AG09309 (cell line): ENCODE measurements around the gene CENPVL1.
"Not testable (repeated sequence)": the region's sequence is repeated elsewhere in the genome, so short reads cannot be mapped to it uniquely, and the experiment has no call there.

Experiments
- DNase-seq: peaks from one replicate; pipeline ENCODE4 v3.0.0-alpha.2; 2010; ENCODE audit warnings: low read depth
- H3K4me3 ChIP-seq: 2 replicates; pipeline ENCODE4 v1.5.1; 2011; ENCODE audit warnings: mild to moderate bottlenecking, low read depth, low read length, moderate library complexity; ENCODE audit not compliant: control insufficient read depth
- CTCF ChIP-seq: IDR thresholded peaks from 2 replicates; pipeline ENCODE4 v1.5.1; 2011; ENCODE audit warnings: mild to moderate bottlenecking, low read depth, low read length, inconsistent platforms; ENCODE audit not compliant: insufficient read depth, control insufficient read depth; ENCODE audit errors: missing control alignments

Gene CENPVL1

DNA sequence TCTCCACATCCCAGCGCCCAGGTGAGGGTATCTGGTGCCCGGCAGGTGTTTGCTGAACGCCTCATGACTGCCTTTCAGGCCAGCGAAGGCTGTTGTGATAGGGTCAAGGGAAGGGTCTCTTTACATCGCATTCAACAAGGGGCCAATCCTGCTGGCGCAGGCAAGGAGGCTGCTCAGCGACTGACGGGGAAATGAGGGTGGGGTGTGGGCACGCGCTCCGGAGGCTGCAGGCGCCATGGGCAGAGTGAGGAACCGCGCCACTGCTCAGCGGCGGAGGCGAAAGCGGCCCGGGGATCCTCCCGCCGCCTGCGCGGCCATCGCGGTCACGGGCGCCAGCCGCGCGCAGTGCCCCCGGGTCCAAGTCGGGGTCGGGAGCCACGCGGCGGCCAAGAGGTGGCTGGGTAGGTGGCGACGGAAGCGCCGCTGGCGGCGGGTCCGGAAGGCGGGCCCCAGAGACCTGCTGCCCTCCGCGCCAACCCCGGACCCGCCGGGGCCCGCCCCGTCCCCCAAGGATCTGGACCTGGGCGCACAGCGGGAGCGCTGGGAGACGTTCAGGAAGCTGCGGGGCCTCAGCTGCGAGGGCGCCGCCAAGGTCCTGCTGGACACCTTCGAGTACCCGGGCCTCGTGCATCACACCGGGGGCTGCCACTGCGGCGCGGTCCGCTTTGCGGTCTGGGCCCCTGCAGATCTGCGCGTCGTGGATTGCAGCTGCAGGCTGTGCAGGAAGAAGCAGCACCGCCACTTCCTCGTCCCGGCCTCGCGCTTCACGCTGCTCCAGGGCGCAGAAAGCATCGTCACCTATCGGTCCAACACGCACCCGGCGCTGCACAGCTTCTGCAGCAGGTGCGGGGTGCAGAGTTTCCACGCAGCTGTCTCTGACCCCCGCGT is at the start of gene CENPVL1:
Gene CENPVL1 (plus strand): TSS at position 236 of the 888 bp plus-strand sequence. CDS start 0 bp downstream, at position 236.
- not testable (repeated sequence) for H3K4me3 ChIP-seq, DNase-seq

GRCh38 chrX:51665981-51666380 is 44.3 kb upstream of the CENPVL1 start:
- DNase-seq, result no peak
- H3K4me3 ChIP-seq, result no peak overlapping the region
- no peak for TF ChIP-seq CTCF

GRCh38 chrX:51679689-51680433 is 30.5 kb upstream of the CENPVL1 start:
- not testable (repeated sequence) for DNase-seq

DNA sequence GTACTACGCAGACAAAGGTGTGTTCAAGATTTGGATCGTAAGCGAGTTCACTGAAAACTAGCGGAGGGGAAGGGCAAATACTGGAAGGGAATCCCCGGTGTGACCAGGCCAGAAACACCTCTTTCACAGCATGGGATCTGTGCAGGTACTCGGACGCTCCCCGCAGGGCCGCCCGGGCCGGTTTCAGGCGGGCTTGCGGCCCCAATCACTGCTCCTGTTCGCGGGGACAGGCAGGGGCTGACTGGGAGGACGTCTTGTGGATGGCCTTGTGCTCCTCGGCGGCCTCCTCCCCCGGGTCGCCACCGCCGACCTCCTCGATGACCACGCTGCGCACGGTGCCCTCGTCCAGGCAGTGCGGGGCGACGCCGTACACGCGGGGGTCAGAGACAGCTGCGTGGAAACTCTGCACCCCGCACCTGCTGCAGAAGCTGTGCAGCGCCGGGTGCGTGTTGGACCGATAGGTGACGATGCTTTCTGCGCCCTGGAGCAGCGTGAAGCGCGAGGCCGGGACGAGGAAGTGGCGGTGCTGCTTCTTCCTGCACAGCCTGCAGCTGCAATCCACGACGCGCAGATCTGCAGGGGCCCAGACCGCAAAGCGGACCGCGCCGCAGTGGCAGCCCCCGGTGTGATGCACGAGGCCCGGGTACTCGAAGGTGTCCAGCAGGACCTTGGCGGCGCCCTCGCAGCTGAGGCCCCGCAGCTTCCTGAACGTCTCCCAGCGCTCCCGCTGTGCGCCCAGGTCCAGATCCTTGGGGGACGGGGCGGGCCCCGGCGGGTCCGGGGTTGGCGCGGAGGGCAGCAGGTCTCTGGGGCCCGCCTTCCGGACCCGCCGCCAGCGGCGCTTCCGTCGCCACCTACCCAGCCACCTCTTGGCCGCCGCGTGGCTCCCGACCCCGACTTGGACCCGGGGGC is 28.2 kb upstream of the CENPVL1 start:
- DNase-seq, H3K4me3 ChIP-seq: not testable (repeated sequence)

More at GRCh38 chrX:51679689-51680433, 30.5 kb upstream of the CENPVL1 start:
- not testable (repeated sequence) for H3K4me3 ChIP-seq

GRCh38 chrX:51682720-51683062 is 27.6 kb upstream of the CENPVL1 start, which contains the start of gene CENPVL2:
Gene CENPVL2, minus strand, starts transcription at chrX:51682831. Its CDS starts 0 bp downstream, at chrX:51682831.
- not testable (repeated sequence) for H3K4me3 ChIP-seq, DNase-seq

GRCh38 chrX:51694254-51694653 is 16.1 kb upstream of the CENPVL1 start:
- no peak for DNase-seq
- no peak for TF ChIP-seq CTCF
- no peak overlapping the region for H3K4me3 ChIP-seq

GRCh38 chrX:51697397-51697796 is 12.9 kb upstream of the CENPVL1 start:
- H3K4me3 ChIP-seq, result no peak overlapping the region
- TF ChIP-seq CTCF, result no peak
- no peak for DNase-seq

- DNase-seq, result not testable (repeated sequence)
Measured at GRCh38 chrX:51712943-51713647, 2.8 kb downstream of the CENPVL1 start.

More at GRCh38 chrX:51712943-51713647, 2.8 kb downstream of the CENPVL1 start:
- not testable (repeated sequence) for H3K4me3 ChIP-seq
